ENCODE measurements around the gene SLC6A17. TPM values are rescaled to one million over a fixed set of nuclear protein-coding genes. Genes with fewer than 3 reads are reported as not detected.

SLC6A17 gene
- total RNA-seq, 4 donors from 2014 or later, result 0.42 to 1.8 (median 0.57) TPM

DNA sequence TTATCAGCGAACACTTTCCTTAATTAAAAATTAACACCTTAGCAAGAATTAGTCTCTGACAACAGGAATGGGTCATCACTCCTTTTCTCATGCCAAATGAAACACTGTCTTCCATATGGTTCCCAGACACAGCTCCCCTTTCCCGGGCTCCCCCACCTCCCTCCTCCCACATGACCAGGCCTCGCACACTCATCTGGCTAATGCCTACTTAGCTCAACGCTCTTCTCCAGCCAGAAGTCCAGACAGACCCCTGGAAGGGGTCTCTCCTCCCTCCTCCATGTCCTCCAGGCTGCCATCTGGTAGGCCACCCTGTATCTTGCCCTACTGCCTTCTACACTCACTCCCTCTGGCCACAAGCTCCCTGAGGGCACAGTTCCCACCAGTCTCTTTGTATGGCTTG, 99.7 kb downstream of the SLC6A17 start:
- TF ChIP-seq POLR2A (IDR thresholded peaks at IDR 0.05; ENCODE audit: low read depth) (no peak), POLR2AphosphoS5 (IDR thresholded peaks at IDR 0.05) (no peak), EP300 (IDR thresholded peaks at IDR 0.05) (no peak)
- TF ChIP-seq, protein P1, sequence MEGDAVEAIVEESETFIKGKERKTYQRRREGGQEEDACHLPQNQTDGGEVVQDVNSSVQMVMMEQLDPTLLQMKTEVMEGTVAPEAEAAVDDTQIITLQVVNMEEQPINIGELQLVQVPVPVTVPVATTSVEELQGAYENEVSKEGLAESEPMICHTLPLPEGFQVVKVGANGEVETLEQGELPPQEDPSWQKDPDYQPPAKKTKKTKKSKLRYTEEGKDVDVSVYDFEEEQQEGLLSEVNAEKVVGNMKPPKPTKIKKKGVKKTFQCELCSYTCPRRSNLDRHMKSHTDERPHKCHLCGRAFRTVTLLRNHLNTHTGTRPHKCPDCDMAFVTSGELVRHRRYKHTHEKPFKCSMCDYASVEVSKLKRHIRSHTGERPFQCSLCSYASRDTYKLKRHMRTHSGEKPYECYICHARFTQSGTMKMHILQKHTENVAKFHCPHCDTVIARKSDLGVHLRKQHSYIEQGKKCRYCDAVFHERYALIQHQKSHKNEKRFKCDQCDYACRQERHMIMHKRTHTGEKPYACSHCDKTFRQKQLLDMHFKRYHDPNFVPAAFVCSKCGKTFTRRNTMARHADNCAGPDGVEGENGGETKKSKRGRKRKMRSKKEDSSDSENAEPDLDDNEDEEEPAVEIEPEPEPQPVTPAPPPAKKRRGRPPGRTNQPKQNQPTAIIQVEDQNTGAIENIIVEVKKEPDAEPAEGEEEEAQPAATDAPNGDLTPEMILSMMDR (IDR thresholded peaks at IDR 0.05), result no peak
- no peaks in the 10 kb centered on the region for H3K27me3 ChIP-seq
- H3K9me3 ChIP-seq, result no peaks in the 10 kb centered on the region
- intact Hi-C loops (cut with DNase I), result no loop called here
- WGBS, result 85% methylated on average over 4 of the region's 4 CpGs
- H3K27ac ChIP-seq (replicated peaks in 1 of 4), result no peak overlapping the region
- H3K36me3 ChIP-seq, result no peaks in the 10 kb centered on the region
- no peak for DNase-seq (ENCODE audit: extremely low spot score)
- H3K4me1 ChIP-seq, result no peaks in the 10 kb centered on the region
- no peak overlapping the region for H3K4me3 ChIP-seq

DNA sequence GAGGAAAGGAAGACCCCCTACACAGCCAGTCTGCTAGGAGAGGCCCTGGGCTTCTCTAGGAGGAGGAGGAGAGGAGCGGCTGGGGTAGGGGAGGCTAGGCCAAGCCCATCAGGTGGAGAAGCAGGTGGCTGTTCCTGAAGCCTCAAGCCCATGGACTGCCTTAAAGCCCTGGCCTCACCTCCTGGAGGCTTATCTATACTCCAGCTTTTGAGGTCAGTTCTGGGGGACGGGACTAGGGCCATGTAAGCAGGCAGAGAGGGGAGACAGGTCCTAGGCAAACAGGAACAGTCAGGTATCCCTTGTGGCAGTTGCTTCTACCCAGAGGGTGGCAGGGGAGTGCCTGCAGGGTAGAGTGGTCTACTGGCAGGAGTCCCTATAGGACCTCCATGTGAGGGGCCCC, 100.5 kb downstream of the SLC6A17 start:
- intact Hi-C loops (cut with DNase I), result no loop called here
- 84% methylated on average over 1 of the region's 2 CpGs for WGBS

More for the DNA sequence above, 100.5 kb downstream of the SLC6A17 start:
- H3K36me3 ChIP-seq, result no peaks in the 10 kb centered on the region
- no peaks in the 10 kb centered on the region for H3K27me3 ChIP-seq
- no peak for DNase-seq (ENCODE audit: extremely low spot score)
- no peak for TF ChIP-seq POLR2A (IDR thresholded peaks at IDR 0.05; ENCODE audit: low read depth)
- TF ChIP-seq, protein P1 (IDR thresholded peaks at IDR 0.05), result no peak
- TF ChIP-seq POLR2AphosphoS5 (IDR thresholded peaks at IDR 0.05), result no peak
- no peak for TF ChIP-seq EP300 (IDR thresholded peaks at IDR 0.05)
- no peaks in the 10 kb centered on the region for H3K4me1 ChIP-seq
- no peak overlapping the region for H3K27ac ChIP-seq (replicated peaks in 1 of 4)
- no peaks in the 10 kb centered on the region for H3K9me3 ChIP-seq
- H3K4me3 ChIP-seq, result no peak overlapping the region

Other genes with a start within 250 kb of the SLC6A17 start
- 10 to 100 TPM; 27.0 to 92.6 (median 48.1) TPM for gene CSF1, start 239.6 kb upstream of the SLC6A17 start, total RNA-seq
- 100 to 1,000 TPM in 1 of 4 donors, 10 to 100 TPM in 3; 72.1 to 111 (median 91.0) TPM for gene AHCYL1, start 165.7 kb upstream of the SLC6A17 start, total RNA-seq
- 10 to 100 TPM; 26.2 to 43.5 (median 35.3) TPM for gene STRIP1, start 115.9 kb upstream of the SLC6A17 start, total RNA-seq
- gene ALX3, start 79.8 kb upstream of the SLC6A17 start, total RNA-seq, result not detected
- gene UBL4B, start 38.1 kb upstream of the SLC6A17 start, total RNA-seq, result not detected
- gene KCNC4, start 59.8 kb downstream of the SLC6A17 start, total RNA-seq, result 10 to 100 TPM in 2 of 4 donors, 1 to 10 TPM in 2; 4.6 to 18.0 (median 9.7) TPM
- 10 to 100 TPM; 20.6 to 26.6 (median 24.2) TPM for gene RBM15, start 188.9 kb downstream of the SLC6A17 start, total RNA-seq
- gene SLC16A4, start 240.5 kb downstream of the SLC6A17 start, total RNA-seq, result 1 to 10 TPM; 5.8 to 8.8 (median 8.4) TPM

Measured in esophagus muscularis mucosa (tissue), 4 donors.